Skeletal muscle tissue (tissue), 5 donors: ENCODE measurements around the gene CYP2J2. TPM values are rescaled to one million over a fixed set of nuclear protein-coding genes. Genes with fewer than 3 reads are reported as not detected.

ENCODE experiments used
- H3K27ac ChIP-seq: one replicate; pipeline ENCODE4 v1.7.0; 2013; ENCODE audit warnings: mild to moderate bottlenecking, low read depth, low read length, inconsistent platforms
- H3K27me3 ChIP-seq, 3 donors: one replicate each; pipeline ENCODE4 v1.7.0; 2013; ENCODE audit warnings: low read length in 3 of 3; ENCODE audit not compliant: control insufficient read depth in 3 of 3, insufficient read depth in 3 of 3
- H3K36me3 ChIP-seq, 3 donors: one replicate each; pipeline ENCODE4 v1.7.0; 2013; ENCODE audit warnings: low read length in 3 of 3; ENCODE audit not compliant: control insufficient read depth in 3 of 3, insufficient read depth in 3 of 3
- H3K4me1 ChIP-seq, 3 donors: one replicate each; pipeline ENCODE4 v1.7.0; 2013; ENCODE audit warnings: low read length in 3 of 3, mild to moderate bottlenecking in 3 of 3; ENCODE audit not compliant: control insufficient read depth in 3 of 3, insufficient read depth in 3 of 3
- H3K4me3 ChIP-seq, 3 donors: one replicate each; pipeline ENCODE4 v1.7.0; 2013; ENCODE audit warnings: low read length in 3 of 3
- H3K9ac ChIP-seq, 3 donors: one replicate each; pipeline ENCODE4 v1.7.0; 2013; ENCODE audit warnings: low read length in 3 of 3, mild to moderate bottlenecking in 3 of 3, moderate library complexity in 2 of 3, low read depth in 1 of 3
- H3K9me3 ChIP-seq, 3 donors: one replicate each; pipeline ENCODE4 v1.7.0; 2013; ENCODE audit warnings: low read length in 3 of 3; ENCODE audit not compliant: control insufficient read depth in 3 of 3
- small RNA-seq: library from RNA; depleted of rRNA; stranded (forward); fragments of <200 nt; gene quantifications from one replicate; pipeline ENCODE3, GENCODE V24; 2014
- total RNA-seq: library from RNA; depleted of rRNA; stranded (reverse); fragments of >200 nt; gene quantifications from one replicate; pipeline ENCODE4 v1.2.3, GENCODE V29; 2014
- donor health status: Osteomylitis.

Gene CYP2J2
- total RNA-seq, 1 donor from 2014 or later: 38.1 TPM

GRCh38 chr1:59846209-59846894, 80.2 kb downstream of the CYP2J2 start:
- Histone ChIP-seq H3K4me3 (no peak overlapping the region), H3K36me3 (no peaks in the 10 kb centered on the region), H3K27me3 (peaks cover 0 to 3% (median 0%) of the 10 kb centered on the region in 3 donors), H3K27ac (no peak overlapping the region), H3K4me1 (no peaks in the 10 kb centered on the region), H3K9me3 (no peaks in the 10 kb centered on the region), H3K9ac (no peak overlapping the region)

DNA sequence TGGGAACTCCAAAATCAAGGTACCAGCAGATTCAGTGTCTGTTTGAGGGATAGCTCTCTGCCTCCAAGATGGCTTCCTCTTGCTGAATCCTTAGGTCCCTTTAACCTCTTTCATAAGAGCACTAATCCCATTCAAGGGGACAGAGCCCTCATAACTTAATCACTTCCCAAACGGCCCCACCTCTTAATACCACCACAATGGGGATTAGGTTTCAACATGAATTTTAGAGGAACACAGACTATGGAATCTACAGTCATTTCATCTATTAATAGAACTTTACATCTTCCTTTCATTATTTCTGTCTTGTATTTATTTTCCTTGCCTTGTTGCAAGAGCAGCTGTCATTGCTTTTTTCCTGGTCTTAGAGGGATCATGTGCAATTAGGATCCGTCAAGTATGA, 81.5 kb downstream of the CYP2J2 start:
- Histone ChIP-seq H3K4me1 (no peaks in the 10 kb centered on the region), H3K27me3 (peaks cover 0 to 3% (median 0%) of the 10 kb centered on the region in 3 donors), H3K9me3 (no peaks in the 10 kb centered on the region), H3K4me3 (no peak overlapping the region), H3K36me3 (no peaks in the 10 kb centered on the region), H3K27ac (no peak overlapping the region), H3K9ac (no peak overlapping the region)

Small RNAs within 50 kb of the gene (small RNA-seq; reads per million reads assigned to genes)
- not detected for gene RN7SL475P

Other genes starting within 250 kb of the CYP2J2 start
- gene HOOK1, start 111.8 kb downstream of the CYP2J2 start, total RNA-seq: 1.0 TPM
- gene C1orf87, start 147.0 kb upstream of the CYP2J2 start, total RNA-seq: not detected